Retinal pigment epithelial cell (primary cell): ENCODE results near the gene TESK2.
A peak's percentile ranks its signal among the peaks of the same experiment; 100 is the strongest.

Source experiments
- DNase-seq: peaks from one replicate; pipeline ENCODE4 v3.0.0-alpha.2; 2010; ENCODE audit warnings: low read depth
- H3K4me3 ChIP-seq: 2 replicates; pipeline ENCODE4 v1.5.1; 2011; ENCODE audit warnings: mild to moderate bottlenecking, low read length, control low read depth, moderate library complexity
- CTCF ChIP-seq: conservative IDR thresholded peaks from 2 replicates; pipeline ENCODE4 v1.5.1; 2011; ENCODE audit warnings: low read depth, low read length, control low read depth, inconsistent platforms

The TESK2 gene

GRCh38 chr1:45305231-45305630, 185.7 kb downstream of the TESK2 start:
- H3K4me3 ChIP-seq: no peak overlapping the region
- no peak for TF ChIP-seq CTCF
- no peak for DNase-seq

- peak overlapping the region; percentile 74 for H3K4me3 ChIP-seq
- no peak for TF ChIP-seq CTCF
- DNase-seq: no peak
Measured at GRCh38 chr1:45304311-45305081, 186.5 kb downstream of the TESK2 start.

GRCh38 chr1:45303520-45304310, 187.2 kb downstream of the TESK2 start:
- peak; percentile 63 for TF ChIP-seq CTCF
- DNase-seq: peak; percentile 85
- H3K4me3 ChIP-seq: peak overlapping the region; percentile 74

- peak overlapping the region; percentile 57 for H3K4me3 ChIP-seq
- no peak for TF ChIP-seq CTCF
- DNase-seq: no peak
Measured at GRCh38 chr1:45302505-45303150, 188.3 kb downstream of the TESK2 start.

DNA sequence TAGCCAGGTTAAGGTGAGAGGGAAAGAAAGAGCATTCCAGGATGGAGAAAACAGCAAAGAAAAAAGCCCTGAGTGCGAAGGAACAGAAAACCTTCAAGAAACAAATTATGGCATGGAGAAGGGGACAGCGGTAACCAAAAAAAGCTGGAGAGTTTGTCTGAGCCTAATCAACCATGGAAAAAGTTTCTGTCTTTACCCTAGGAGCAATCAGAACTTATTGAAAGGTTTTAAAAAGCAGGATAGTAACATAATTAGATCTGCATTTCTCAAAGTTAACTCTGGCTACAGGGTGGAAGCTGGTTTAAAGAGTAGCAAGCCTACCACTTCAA, 190.3 kb downstream of the TESK2 start:
- H3K4me3 ChIP-seq: no peak overlapping the region

DNA sequence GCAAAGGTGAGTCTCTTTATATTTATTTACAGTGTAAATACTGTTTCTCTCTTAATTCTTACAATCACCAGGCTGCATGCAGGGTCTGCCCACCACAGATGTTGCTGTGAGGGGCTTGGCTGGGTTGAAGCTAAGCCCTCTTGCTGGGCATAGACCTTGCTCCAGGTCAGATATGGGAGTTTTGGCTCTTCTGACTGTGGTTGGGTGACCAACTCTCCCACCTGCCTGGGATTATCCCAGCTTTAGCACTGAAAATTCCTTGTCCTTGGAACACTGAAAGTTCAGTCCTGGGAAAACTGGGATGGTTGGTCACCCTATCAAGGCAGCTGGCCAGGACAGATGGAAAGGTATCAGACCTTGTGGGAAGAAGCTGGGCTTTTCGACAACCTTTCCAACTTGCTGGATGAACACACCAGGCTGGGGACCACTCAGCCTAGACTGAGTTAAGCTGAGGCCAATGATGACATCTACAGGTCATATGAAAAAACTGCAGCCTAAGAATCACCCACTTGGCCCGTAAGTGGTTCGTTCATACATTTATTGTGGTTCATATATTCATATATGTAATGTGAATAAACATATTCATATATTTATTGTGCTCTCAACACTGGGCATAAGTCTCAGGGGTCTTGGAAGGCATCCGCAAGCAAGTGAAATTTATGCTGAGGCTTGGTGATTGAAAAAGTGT, 190.8 kb downstream of the TESK2 start:
- no peak overlapping the region for H3K4me3 ChIP-seq
- peak; percentile 45 for DNase-seq
- peak; percentile 76 for TF ChIP-seq CTCF

More for the DNA sequence above, 190.3 kb downstream of the TESK2 start:
- no peak for TF ChIP-seq CTCF
- no peak for DNase-seq
